Measurements from ENCODE around the gene FARP1.

- no peak for TF ChIP-seq CTCF (conservative IDR thresholded peaks at IDR 0.05; ENCODE audit: low read length)
- no peak for TF ChIP-seq EZH2phosphoT487 (IDR thresholded peaks at IDR 0.05; ENCODE audit: borderline replicate concordance, low read depth, low read length)
Observed at GRCh38 chr13:98320561-98321105, 177.7 kb downstream of the FARP1 start.
